ENCODE results near the gene SEC14L6.

The SEC14L6 gene

GRCh38 chr22:30514252-30514651 lies 32.3 kb downstream of the SEC14L6 start:
- no peaks in the 10 kb centered on the region for H3K9me3 ChIP-seq (ENCODE audit: low read length)
- H3K4me3 ChIP-seq (ENCODE audit: low read length), result no peak overlapping the region
- no peaks in the 10 kb centered on the region for H3K36me3 ChIP-seq (ENCODE audit: insufficient read depth, low read length)
- no peaks in the 10 kb centered on the region for H3K27me3 ChIP-seq (ENCODE audit: insufficient read depth, low read length)
- no peaks in the 10 kb centered on the region for H3K4me1 ChIP-seq (ENCODE audit: insufficient read depth, low read length)
- no peak overlapping the region for H2AFZ ChIP-seq (ENCODE audit: low read depth, low read length)

- Histone ChIP-seq H3K9me3 (ENCODE audit: low read length) (no peaks in the 10 kb centered on the region), H2AFZ (ENCODE audit: low read depth, low read length) (no peak overlapping the region), H3K4me3 (ENCODE audit: low read length) (no peak overlapping the region), H3K27me3 (ENCODE audit: insufficient read depth, low read length) (no peaks in the 10 kb centered on the region), H3K4me1 (ENCODE audit: insufficient read depth, low read length) (no peaks in the 10 kb centered on the region), H3K36me3 (ENCODE audit: insufficient read depth, low read length) (no peaks in the 10 kb centered on the region)
Measured at GRCh38 chr22:30513462-30513861, 33.1 kb downstream of the SEC14L6 start.

DNA sequence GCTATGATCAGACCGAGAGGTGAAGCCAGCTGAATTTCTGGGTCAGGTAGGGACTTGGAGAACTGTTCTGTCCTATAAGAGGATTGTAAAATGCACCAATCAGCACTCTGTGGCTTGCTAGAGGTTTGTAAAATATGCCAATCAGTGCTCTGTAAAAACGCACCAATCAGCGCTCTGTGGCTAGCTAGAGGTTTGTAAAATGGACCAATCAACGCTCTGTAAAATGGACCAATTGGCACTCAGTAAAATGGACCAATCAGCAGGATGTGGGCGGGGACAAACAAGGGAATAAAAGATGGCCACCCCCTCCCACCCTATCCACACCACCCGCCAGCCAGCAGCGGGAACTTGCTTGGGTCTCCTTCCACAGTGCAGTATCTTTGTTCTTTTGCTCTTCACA lies 34.6 kb downstream of the SEC14L6 start:
- H3K9me3 ChIP-seq (ENCODE audit: low read length), result no peaks in the 10 kb centered on the region
- H2AFZ ChIP-seq (ENCODE audit: low read depth, low read length), result no peak overlapping the region
- no peaks in the 10 kb centered on the region for H3K4me1 ChIP-seq (ENCODE audit: insufficient read depth, low read length)
- H3K27me3 ChIP-seq (ENCODE audit: insufficient read depth, low read length), result no peaks in the 10 kb centered on the region
- H3K36me3 ChIP-seq (ENCODE audit: insufficient read depth, low read length), result no peaks in the 10 kb centered on the region
- H3K4me3 ChIP-seq (ENCODE audit: low read length), result no peak overlapping the region

DNA sequence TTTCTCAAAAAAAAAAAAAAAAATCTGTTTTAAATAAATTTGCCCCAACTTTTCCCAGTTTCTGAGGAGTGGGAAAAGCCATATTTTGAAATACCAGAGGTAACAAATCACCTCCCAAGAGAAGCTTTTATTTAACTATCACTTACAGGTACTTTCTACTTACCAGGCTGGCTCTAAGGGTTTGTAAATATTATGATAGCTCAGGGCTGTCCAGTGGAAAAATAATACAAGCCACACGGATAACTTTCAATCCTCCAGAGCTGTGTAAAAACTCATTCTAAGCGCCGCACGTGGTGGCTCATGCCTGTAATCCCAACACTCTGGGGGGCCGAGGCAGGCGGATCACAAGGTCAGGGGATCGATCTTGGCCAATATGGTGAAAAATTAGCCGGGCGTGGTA lies 35.4 kb downstream of the SEC14L6 start:
- Histone ChIP-seq H3K9me3 (ENCODE audit: low read length) (no peaks in the 10 kb centered on the region), H3K36me3 (ENCODE audit: insufficient read depth, low read length) (no peaks in the 10 kb centered on the region), H3K4me1 (ENCODE audit: insufficient read depth, low read length) (no peaks in the 10 kb centered on the region), H3K4me3 (ENCODE audit: low read length) (no peak overlapping the region), H3K27me3 (ENCODE audit: insufficient read depth, low read length) (no peaks in the 10 kb centered on the region), H2AFZ (ENCODE audit: low read depth, low read length) (no peak overlapping the region)

- H3K9me3 ChIP-seq (ENCODE audit: low read length), result no peaks in the 10 kb centered on the region
- H3K27me3 ChIP-seq (ENCODE audit: insufficient read depth, low read length), result no peaks in the 10 kb centered on the region
Measured at GRCh38 chr22:30508216-30508615, 38.3 kb downstream of the SEC14L6 start.

GRCh38 chr22:30507670-30508069 lies 38.9 kb downstream of the SEC14L6 start:
- Histone ChIP-seq H3K4me1 (ENCODE audit: insufficient read depth, low read length) (no peaks in the 10 kb centered on the region), H3K4me3 (ENCODE audit: low read length) (no peak overlapping the region), H2AFZ (ENCODE audit: low read depth, low read length) (no peak overlapping the region), H3K9me3 (ENCODE audit: low read length) (no peaks in the 10 kb centered on the region), H3K36me3 (ENCODE audit: insufficient read depth, low read length) (no peaks in the 10 kb centered on the region), H3K27me3 (ENCODE audit: insufficient read depth, low read length) (no peaks in the 10 kb centered on the region)

More at GRCh38 chr22:30508216-30508615, 38.3 kb downstream of the SEC14L6 start:
- H2AFZ ChIP-seq (ENCODE audit: low read depth, low read length), result no peak overlapping the region
- no peaks in the 10 kb centered on the region for H3K4me1 ChIP-seq (ENCODE audit: insufficient read depth, low read length)
- H3K4me3 ChIP-seq (ENCODE audit: low read length), result no peak overlapping the region
- no peaks in the 10 kb centered on the region for H3K36me3 ChIP-seq (ENCODE audit: insufficient read depth, low read length)

- Histone ChIP-seq H2AFZ (ENCODE audit: low read depth, low read length) (no peak overlapping the region), H3K4me3 (ENCODE audit: low read length) (no peak overlapping the region), H3K9me3 (ENCODE audit: low read length) (no peaks in the 10 kb centered on the region), H3K27me3 (ENCODE audit: insufficient read depth, low read length) (no peaks in the 10 kb centered on the region), H3K36me3 (ENCODE audit: insufficient read depth, low read length) (no peaks in the 10 kb centered on the region), H3K4me1 (ENCODE audit: insufficient read depth, low read length) (no peaks in the 10 kb centered on the region)
Measured at GRCh38 chr22:30506507-30506968, 40.0 kb downstream of the SEC14L6 start.

GRCh38 chr22:30503551-30503950 lies 43.0 kb downstream of the SEC14L6 start:
- Histone ChIP-seq H3K27me3 (ENCODE audit: insufficient read depth, low read length) (no peaks in the 10 kb centered on the region), H3K4me1 (ENCODE audit: insufficient read depth, low read length) (no peaks in the 10 kb centered on the region), H3K9me3 (ENCODE audit: low read length) (no peaks in the 10 kb centered on the region)

DNA sequence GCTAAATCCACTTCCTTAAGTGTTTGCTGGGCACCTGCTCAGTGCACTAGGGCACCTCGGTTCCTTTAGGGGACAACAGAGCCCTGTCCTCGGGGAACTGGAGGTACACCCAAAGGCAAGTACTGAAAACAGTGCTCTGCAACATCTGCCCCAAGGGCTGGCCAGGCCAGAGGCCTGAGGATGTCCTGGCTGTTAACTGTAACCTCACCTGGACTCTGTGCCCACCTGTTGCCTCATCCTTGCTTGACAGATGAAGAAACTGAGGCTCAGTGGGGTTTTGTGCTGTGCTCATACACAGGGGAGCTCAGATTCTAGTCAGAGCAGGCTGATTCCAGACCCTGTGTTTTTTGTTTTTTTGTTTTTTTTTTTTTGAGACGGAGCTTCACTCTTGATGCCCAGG lies 43.6 kb downstream of the SEC14L6 start:
- Histone ChIP-seq H2AFZ (ENCODE audit: low read depth, low read length) (no peak overlapping the region), H3K9me3 (ENCODE audit: low read length) (no peaks in the 10 kb centered on the region), H3K4me1 (ENCODE audit: insufficient read depth, low read length) (no peaks in the 10 kb centered on the region), H3K27me3 (ENCODE audit: insufficient read depth, low read length) (no peaks in the 10 kb centered on the region), H3K36me3 (ENCODE audit: insufficient read depth, low read length) (no peaks in the 10 kb centered on the region), H3K4me3 (ENCODE audit: low read length) (no peak overlapping the region)

More at GRCh38 chr22:30503551-30503950, 43.0 kb downstream of the SEC14L6 start:
- H2AFZ ChIP-seq (ENCODE audit: low read depth, low read length), result no peak overlapping the region
- H3K36me3 ChIP-seq (ENCODE audit: insufficient read depth, low read length), result no peaks in the 10 kb centered on the region
- H3K4me3 ChIP-seq (ENCODE audit: low read length), result no peak overlapping the region

- Histone ChIP-seq H2AFZ (ENCODE audit: low read depth, low read length) (no peak overlapping the region), H3K9me3 (ENCODE audit: low read length) (no peaks in the 10 kb centered on the region), H3K4me1 (ENCODE audit: insufficient read depth, low read length) (no peaks in the 10 kb centered on the region), H3K27me3 (ENCODE audit: insufficient read depth, low read length) (no peaks in the 10 kb centered on the region), H3K36me3 (ENCODE audit: insufficient read depth, low read length) (no peaks in the 10 kb centered on the region), H3K4me3 (ENCODE audit: low read length) (no peak overlapping the region)
Measured at GRCh38 chr22:30502153-30502552, 44.4 kb downstream of the SEC14L6 start.

DNA sequence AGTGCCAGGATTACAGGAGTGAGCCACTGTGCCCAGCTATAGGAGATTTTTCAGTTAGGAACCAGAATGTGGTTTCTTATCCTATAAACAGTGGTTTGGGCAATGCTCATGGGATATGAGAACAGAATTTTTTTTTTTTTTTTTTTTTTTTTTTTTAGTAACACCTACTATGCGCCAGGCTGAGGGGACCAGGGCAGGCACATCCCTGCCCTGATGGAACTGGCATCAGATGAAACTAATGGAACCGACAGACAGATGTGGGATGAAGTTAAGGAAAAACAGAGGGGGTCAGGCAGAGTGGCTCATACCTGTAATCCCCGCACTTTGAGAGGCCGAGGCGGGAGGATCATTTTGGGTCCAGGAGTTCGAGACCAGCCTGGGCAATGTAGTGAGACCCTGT lies 45.9 kb downstream of the SEC14L6 start:
- H3K4me1 ChIP-seq (ENCODE audit: insufficient read depth, low read length), result no peaks in the 10 kb centered on the region
- no peaks in the 10 kb centered on the region for H3K9me3 ChIP-seq (ENCODE audit: low read length)
- H3K36me3 ChIP-seq (ENCODE audit: insufficient read depth, low read length), result no peaks in the 10 kb centered on the region
- H3K27me3 ChIP-seq (ENCODE audit: insufficient read depth, low read length), result no peaks in the 10 kb centered on the region
- no peak overlapping the region for H3K4me3 ChIP-seq (ENCODE audit: low read length)
- no peak overlapping the region for H2AFZ ChIP-seq (ENCODE audit: low read depth, low read length)

- H2AFZ ChIP-seq (ENCODE audit: low read depth, low read length), result no peak overlapping the region
- H3K27me3 ChIP-seq (ENCODE audit: insufficient read depth, low read length), result peaks cover 4% of the 10 kb centered on the region
- no peak overlapping the region for H3K4me3 ChIP-seq (ENCODE audit: low read length)
- H3K36me3 ChIP-seq (ENCODE audit: insufficient read depth, low read length), result no peaks in the 10 kb centered on the region
- H3K9me3 ChIP-seq (ENCODE audit: low read length), result no peaks in the 10 kb centered on the region
- no peaks in the 10 kb centered on the region for H3K4me1 ChIP-seq (ENCODE audit: insufficient read depth, low read length)
Measured at GRCh38 chr22:30497466-30498150, 48.9 kb downstream of the SEC14L6 start.

- H3K36me3 ChIP-seq (ENCODE audit: insufficient read depth, low read length), result no peaks in the 10 kb centered on the region
- no peak overlapping the region for H3K4me3 ChIP-seq (ENCODE audit: low read length)
- H3K9me3 ChIP-seq (ENCODE audit: low read length), result no peaks in the 10 kb centered on the region
- no peaks in the 10 kb centered on the region for H3K4me1 ChIP-seq (ENCODE audit: insufficient read depth, low read length)
- H3K27me3 ChIP-seq (ENCODE audit: insufficient read depth, low read length), result peaks cover 7% of the 10 kb centered on the region
- no peak overlapping the region for H2AFZ ChIP-seq (ENCODE audit: low read depth, low read length)
Measured at GRCh38 chr22:30495041-30495784, 51.3 kb downstream of the SEC14L6 start.
